HG03521 (cell line): ENCODE data around the gene KMT2E.

Experiments used
- ATAC-seq: cut with Tn5 transposase; IDR thresholded peaks from one replicate; pipeline ENCODE4 v1.9.1; 2021; ENCODE audit warnings: mild to moderate bottlenecking, moderate library complexity; ENCODE audit not compliant: unreplicated experiment

Gene KMT2E

GRCh38 chr7:105068886-105069285, 54.9 kb downstream of the KMT2E start:
- no peak for ATAC-seq

GRCh38 chr7:105073143-105073542, 59.1 kb downstream of the KMT2E start:
- no peak for ATAC-seq

DNA sequence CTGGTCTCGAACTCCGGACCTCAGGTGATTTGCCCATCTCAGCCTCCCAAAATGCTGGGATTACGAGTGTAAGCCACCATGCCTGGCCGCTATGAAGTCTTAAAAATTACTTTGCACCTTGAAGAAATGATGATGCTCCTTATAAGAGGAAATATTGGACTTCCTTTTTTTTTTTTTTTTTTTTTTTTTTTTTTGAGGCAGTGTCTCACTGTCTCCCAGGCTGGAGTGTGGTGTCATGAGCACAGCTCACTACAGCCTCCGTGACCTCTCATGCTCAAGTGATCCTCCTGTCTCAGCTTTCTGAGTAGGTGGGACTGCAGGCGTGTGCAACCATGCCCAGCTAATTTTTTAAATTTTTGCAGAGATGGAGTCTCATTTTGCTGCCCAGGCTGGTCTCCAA, 65.3 kb downstream of the KMT2E start:
- ATAC-seq: no peak

- no peak for ATAC-seq
Observed at GRCh38 chr7:105084581-105084980, 70.6 kb downstream of the KMT2E start.

GRCh38 chr7:105086850-105087249, 72.8 kb downstream of the KMT2E start:
- ATAC-seq: no peak

- no peak for ATAC-seq
Observed at GRCh38 chr7:105087981-105088380, 74.0 kb downstream of the KMT2E start.

DNA sequence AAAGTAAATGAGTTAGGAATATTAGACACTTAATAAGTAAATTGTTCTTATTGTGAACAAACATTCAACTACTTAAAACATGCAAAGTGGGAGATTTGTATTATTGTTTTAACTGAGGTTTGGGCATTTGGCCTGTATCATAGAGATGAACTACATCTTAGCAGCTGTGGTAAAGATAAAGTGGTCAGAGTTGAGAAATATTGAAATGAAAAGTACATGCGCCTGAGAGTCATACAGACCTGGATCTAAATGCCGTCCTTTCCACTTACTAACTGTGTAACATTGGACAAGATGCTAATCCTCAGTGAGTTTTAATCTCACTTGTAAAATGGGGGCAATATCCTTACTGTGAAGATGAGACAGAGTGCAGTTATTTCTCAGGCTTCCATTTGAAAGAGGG, 74.5 kb downstream of the KMT2E start:
- no peak for ATAC-seq

DNA sequence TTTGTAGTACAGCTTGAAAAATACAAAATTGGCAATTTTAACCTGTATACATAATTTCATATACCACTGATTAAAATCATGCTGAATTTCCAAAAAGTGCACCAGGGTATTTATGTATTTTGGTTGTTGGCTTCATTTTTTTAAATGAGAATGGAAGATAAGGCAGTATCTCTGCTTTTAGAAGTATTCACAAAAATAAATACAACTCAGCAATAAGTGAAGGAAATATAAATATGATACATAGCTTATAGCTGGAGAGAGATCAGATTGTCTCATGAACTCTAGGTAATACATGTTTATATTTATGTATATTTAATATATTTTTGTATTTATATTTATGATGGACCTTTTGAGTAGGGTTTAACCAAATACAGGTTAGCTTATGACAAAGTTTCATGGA, 81.0 kb downstream of the KMT2E start:
- no peak for ATAC-seq

- ATAC-seq: no peak
Observed at GRCh38 chr7:105096306-105096705, 82.3 kb downstream of the KMT2E start.

GRCh38 chr7:105097619-105098018, 83.6 kb downstream of the KMT2E start:
- ATAC-seq: no peak

GRCh38 chr7:105098863-105099515, 85.0 kb downstream of the KMT2E start:
- peak; percentile 57 for ATAC-seq

DNA sequence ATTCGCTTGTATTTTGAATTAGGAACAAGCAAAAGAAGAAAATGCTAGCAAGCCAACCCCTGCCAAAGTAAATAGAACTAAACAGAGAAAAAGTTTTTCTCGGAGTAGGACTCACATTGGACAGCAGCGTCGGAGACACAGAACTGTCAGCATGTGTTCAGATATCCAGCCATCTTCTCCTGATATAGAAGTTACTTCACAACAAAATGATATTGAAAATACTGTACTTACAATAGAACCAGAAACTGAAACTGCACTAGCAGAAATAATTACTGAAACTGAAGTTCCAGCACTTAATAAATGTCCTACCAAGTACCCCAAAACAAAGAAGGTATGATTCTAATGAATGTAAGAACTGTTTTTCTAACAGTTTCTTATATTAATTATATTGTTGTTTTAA, 87.9 kb downstream of the KMT2E start:
- ATAC-seq: no peak

- ATAC-seq: no peak
Observed at GRCh38 chr7:105102557-105103352, 88.8 kb downstream of the KMT2E start.

GRCh38 chr7:105105579-105105978, 91.6 kb downstream of the KMT2E start:
- no peak for ATAC-seq

DNA sequence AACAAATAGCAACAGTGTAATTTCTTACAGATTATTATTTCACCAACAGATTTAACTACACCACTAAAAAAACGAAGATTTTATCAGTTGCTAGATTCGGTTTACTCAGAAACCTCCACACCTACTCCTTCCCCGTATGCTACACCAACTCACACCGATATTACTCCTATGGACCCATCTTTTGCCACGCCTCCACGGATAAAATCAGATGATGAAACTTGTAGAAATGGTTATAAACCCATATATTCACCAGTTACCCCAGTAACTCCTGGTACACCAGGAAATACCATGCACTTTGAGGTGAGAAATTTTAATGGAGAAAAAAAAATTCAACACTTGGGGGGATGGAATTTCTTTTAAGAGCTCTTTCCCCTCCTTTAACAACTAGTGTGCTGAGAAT, 92.5 kb downstream of the KMT2E start:
- no peak for ATAC-seq

DNA sequence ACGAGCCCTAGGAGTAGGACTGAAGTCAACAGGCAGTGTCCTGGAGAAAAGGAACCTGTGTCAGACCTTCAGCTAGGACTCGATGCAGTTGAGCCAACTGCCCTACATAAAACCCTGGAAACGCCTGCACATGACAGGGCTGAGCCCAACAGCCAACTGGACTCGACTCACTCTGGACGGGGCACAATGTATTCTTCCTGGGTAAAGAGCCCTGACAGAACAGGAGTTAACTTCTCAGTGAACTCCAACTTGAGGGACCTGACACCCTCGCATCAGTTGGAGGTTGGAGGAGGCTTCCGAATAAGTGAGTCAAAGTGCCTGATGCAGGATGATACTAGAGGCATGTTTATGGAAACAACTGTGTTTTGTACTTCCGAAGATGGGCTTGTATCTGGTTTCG, 93.5 kb downstream of the KMT2E start:
- ATAC-seq: no peak

DNA sequence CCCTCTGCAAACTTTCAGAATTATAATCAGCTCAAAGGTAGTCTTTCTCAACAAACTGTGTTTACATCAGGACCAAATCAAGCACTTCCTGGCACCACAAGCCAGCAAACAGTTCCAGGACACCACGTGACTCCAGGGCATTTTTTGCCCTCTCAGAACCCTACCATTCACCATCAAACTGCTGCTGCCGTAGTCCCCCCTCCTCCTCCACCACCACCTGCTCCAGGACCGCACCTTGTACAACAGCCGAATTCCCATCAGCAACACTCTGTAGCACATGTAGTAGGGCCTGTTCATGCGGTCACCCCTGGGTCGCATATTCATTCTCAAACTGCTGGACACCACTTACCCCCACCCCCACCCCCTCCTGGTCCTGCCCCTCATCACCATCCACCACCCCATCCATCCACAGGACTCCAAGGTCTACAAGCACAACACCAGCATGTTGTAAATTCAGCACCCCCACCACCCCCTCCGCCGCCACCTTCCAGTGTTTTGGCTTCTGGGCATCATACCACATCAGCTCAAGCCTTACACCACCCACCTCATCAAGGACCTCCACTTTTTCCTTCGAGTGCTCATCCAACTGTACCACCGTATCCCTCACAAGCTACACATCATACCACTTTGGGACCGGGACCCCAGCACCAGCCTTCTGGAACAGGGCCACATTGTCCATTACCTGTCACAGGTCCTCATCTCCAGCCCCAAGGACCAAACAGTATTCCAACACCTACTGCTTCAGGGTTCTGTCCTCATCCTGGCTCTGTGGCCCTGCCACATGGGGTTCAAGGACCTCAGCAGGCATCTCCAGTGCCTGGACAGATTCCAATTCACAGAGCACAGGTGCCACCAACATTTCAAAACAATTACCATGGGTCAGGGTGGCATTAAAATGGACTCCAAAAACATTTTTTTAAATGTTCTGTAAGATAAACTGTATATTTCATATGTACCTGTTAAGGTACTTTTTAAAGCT, 98.7 kb downstream of the KMT2E start:
- no peak for ATAC-seq

GRCh38 chr7:105118612-105119600, 104.9 kb downstream of the KMT2E start:
- ATAC-seq: no peak

GRCh38 chr7:105122619-105123018, 108.6 kb downstream of the KMT2E start:
- no peak for ATAC-seq

DNA sequence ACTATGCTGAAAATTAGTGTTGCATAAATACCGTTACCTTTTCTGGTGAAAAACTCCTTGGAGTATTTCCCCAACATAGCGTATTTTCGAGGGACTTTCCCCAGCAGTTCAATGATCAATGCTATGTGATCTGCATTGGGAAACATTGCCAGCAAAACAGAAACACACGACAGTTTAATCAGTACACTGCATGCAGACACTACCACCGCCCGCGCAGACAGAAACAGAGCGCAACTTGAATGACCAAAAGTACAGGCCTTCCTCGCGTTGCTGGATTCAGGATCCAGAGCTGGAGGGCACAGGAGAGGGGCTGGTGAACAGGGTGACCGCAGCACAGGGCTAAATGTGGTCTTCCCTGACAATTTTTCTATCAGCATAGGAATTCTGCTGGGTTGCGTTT, 111.7 kb downstream of the KMT2E start:
- ATAC-seq: no peak
